G401.6 (cell line): ENCODE measurements around the gene ST6GALNAC4.

Experiments used
- FAIRE-seq: peaks from 2 replicates; lab custom pipeline; 2012; peaks lifted over from hg19 to GRCh38; lab: Jason Lieb, UNC

Gene ST6GALNAC4, protein sequence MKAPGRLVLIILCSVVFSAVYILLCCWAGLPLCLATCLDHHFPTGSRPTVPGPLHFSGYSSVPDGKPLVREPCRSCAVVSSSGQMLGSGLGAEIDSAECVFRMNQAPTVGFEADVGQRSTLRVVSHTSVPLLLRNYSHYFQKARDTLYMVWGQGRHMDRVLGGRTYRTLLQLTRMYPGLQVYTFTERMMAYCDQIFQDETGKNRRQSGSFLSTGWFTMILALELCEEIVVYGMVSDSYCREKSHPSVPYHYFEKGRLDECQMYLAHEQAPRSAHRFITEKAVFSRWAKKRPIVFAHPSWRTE

DNA sequence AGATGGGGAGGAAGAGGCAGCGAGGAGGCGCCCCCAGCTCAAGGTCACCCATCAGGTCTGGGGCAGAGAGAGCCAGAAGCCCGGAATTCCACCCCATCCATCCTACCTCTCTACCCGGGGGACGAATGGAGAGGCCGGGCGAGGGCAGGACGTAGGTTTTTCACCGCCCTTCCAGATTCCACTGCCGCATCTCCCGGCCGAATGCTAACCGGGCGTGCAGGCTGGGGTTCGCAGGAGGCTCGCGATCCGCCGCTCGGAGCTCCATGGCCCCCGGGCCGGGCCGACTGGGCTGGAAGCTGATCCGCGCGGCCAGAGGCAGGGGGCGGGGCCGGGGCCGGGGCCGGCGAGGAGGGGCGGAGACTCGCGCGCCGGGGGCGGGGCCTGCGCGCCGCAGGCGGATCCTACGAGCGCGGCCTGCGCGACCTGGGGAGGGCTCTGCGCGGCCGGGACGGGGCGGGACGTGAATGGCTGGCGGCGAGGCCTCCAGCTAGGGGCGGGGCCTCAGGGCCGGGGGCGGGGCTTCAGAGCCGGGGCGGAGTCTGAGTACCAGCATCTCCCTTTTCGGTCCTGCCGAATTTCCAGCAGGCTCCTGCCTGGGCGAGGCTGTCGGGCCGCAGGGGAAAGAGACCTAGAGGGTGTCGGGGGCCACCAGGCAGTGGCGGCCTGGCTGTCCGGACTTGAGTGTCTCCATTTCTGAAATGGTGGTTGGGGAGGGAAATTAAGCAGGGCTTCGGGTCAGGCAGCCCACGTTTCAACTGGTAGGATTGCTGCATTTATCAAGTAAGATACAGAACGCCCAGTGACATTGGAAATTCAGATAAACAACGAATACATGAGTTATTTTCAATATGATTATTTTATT lies at the start of gene ST6GALNAC4:
Gene ST6GALNAC4, minus strand, starts transcription at position 322 of the 862 bp plus-strand sequence. CDS start 622 bp downstream, outside the sequence.
- no peak for FAIRE-seq

DNA sequence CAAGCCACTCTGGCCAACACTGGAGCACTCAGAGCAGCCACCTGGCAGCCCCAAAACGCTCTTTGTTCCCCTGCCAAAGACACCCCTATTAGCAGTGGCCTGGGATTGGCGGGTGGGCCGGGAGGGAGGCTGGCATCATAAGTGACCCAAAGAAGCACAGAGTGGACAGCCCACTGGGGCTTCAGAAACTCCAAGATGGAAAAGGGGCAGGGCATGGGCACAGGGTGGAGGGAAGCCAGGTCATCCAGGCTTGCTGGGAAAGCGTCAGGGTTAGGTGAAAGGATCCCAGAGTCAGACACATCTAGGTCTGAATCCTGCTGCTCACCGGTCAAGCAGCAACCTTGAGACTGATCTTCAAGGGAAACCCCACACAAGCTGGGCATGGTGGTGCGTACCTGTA lies 49.1 kb upstream of the ST6GALNAC4 start:
- no peak for FAIRE-seq

DNA sequence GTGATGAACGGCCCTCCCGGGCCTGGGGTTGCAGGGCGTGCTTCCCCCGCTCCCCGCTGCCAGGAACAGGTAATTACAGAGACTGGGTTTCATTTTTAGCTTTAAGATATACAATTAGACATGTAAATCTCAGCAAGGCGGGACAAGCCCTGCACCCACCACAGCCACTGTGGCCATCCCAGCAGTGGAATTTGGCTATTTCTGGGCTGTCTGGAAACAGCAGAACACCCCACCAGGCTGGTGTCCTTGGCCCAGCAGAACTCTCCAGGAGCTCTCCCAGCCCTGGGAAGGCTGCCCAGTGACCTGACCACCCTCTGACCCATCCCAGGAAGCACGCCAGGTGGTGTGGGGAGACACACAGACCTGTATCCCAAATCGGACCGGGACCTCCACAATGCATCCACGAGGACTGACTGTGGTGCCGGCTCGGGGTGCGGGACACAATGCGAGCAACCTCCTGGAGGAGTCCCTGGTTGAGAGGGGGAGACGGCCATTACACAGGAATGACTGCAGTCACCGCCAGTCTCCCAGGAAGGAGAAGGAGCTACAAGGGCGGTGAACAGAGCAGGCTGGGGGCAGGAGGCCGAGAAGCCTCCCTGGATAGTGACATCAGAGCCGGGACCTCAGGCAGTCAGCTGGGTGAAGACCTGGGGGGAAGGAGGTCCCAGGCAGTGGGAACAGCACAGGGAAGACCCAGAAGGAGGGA lies 46.7 kb upstream of the ST6GALNAC4 start:
- FAIRE-seq: no peak

DNA sequence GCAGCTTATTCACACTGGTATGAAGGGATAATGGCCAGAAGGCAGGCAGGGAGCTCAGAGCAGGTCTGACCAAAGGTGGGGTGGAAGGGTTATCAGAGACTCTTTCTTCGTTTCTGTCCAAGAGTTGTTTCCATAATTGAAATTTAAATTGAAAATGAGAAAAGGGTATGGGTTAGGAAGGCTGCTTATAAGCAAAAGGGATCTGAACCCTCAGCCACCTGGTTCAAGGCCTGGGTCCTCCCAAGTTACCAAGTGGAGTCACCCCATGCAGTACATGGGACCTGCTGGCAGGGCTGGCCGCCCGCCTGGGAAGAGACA lies 46.2 kb upstream of the ST6GALNAC4 start:
- no peak for FAIRE-seq

DNA sequence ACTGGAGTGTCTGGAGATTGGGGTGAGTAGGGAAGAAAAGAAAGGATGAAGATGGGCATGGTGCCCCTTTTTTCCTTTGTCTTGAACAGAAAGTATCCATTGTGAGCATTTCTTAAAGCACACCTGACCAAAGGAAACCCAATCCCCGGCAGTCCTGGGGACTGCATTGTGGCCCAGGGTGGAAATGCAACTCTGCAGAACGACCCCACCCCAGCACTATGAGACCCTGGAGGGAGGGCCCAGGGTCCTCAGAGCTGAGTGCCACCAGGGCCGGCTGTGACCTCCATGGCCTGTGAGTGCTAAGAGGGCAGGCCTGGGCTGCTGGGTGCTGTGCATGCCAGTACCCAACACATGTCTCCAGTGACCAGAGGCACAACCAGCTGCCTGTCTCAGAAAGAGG lies 45.4 kb upstream of the ST6GALNAC4 start:
- no peak for FAIRE-seq

DNA sequence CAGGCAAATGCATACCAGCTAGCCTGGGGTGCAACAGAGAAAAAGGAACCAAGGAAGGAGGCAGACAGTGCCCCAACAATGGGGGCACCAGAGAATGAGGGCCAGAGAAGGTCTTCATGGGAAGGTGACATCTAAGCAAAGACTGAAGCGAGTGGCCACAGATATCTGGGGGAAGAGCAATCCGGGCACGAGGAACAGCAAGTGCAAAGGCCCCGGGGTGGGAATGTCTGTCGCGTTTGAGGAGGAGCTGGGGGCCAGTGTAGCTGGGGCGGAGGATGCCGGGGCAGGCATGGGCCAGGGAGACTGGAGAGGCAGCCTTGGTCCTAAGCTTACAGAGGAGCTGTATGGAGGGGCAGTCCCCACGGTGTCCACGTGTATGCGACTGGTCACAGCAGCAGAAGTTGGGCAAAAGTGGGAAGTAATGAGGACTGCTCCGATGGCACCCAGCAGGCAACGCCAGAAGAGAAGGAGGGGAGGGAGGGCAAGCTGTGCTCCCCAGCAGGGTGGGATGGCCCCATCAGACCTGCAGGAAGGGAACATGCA lies 44.8 kb upstream of the ST6GALNAC4 start:
- FAIRE-seq: no peak

DNA sequence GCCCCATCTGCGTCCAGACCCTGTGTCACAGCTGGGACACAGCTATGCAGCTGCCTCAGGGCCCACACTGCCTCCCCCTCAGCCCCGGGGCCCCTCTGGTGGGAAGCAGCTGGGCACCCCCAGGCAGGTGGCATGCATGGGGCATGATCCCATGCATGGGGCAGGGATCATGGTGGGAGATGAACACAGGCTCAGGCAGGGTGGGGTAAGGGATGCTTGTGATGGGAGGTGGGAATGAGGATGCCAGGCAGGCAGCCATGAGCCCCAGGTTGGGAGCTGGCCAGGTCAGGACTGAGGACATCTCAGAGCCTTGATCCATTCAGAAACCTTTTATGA lies 44.3 kb upstream of the ST6GALNAC4 start:
- no peak for FAIRE-seq

DNA sequence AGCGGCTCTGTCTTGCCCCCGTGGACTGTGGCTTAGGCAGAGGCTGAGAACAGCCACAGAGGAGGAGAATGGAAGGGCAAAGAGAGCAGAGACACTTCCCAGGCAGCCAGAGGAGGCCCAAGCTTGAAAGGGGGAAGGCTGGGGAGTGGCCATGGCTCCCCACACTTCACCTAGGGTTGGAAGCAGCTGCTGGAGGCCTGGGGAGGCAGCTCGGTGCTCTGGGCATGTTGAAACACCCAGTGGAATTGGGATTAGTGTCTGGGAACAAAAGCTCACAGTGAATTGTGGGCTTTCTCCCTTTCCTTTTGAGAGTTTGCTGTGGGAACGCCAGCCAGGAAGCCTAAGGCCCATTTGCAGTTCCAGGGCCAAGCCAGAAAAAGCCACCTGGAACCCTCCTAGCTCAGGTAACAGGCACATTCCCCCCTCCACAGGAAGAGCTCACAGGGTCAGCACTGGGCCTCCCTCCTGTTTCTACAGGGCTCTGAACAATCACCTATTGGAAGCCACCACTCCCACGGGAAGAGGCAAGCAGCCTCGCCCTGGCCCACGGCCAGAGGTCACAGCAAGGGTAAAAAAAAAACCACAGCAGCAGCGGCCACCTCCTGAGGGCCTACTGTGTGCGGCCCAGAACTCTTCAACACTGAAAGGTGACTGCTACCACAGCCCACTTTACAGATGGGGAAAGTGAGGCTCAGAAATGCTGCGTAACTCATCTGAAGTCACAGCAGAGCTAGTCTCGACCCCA lies 43.7 kb upstream of the ST6GALNAC4 start:
- FAIRE-seq: no peak

DNA sequence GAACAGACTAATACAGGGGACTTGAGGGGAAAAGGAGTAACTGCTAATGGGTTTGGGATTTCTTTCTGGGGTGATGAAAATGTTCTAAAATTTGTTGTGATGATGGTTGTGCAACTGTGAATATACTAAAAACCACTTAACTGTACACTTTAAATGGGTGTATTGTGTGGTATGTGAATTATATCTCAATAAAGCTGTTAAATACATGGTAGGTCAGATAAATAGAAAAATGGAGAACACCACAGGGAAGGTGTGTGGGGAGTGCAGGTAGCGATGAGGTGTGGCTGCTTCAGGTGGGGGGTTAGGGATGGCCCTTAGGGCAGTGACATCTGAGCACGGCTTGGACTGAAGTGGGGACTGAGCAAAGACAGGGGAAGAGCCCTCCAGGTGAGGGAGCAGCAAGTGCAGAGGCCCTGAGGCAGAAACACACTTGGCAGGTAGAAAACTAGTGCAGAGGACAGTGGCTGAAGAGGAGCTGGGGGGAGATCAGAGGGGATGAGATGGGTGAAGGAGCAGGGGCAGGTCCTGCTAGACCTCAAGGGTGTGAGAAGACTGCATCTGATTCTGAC lies 43.1 kb upstream of the ST6GALNAC4 start:
- no peak for FAIRE-seq

DNA sequence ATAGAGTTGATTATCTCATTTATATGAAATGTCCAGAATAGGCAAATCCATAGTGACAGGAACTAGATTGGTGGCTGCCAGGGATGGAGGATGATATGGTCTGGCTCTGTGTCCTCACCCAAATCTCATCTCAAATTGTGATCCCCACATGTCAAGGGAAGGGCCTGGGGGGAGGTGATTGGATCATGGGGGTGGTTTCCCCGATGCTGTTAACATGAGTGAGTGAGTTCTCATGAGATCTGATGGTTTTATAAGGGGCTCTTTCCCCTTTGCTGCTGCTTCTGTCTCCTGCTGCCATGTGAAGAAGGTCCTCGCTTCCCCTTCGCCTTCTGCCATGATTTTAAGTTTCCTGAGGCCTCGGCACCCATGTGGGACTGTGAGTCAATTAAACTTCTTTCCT lies 42.6 kb upstream of the ST6GALNAC4 start:
- FAIRE-seq: no peak

DNA sequence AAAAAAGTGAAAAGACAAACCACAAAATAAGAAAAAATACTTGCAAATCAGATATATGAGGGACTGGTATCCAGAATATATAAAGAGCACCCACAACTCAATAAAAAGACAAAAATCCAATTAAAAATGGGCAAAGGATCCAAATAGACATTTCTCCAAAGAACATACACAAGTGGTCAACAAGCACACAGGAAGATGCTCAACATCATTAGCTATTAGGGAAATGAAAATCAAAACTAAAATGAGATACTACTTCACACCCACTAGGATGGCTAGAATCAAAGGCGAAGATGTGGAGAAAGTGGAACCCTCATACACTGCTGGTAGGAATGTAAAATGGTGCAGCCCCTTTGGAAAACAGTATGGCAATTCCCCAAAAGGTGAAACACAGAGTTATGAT lies 41.9 kb upstream of the ST6GALNAC4 start:
- no peak for FAIRE-seq

DNA sequence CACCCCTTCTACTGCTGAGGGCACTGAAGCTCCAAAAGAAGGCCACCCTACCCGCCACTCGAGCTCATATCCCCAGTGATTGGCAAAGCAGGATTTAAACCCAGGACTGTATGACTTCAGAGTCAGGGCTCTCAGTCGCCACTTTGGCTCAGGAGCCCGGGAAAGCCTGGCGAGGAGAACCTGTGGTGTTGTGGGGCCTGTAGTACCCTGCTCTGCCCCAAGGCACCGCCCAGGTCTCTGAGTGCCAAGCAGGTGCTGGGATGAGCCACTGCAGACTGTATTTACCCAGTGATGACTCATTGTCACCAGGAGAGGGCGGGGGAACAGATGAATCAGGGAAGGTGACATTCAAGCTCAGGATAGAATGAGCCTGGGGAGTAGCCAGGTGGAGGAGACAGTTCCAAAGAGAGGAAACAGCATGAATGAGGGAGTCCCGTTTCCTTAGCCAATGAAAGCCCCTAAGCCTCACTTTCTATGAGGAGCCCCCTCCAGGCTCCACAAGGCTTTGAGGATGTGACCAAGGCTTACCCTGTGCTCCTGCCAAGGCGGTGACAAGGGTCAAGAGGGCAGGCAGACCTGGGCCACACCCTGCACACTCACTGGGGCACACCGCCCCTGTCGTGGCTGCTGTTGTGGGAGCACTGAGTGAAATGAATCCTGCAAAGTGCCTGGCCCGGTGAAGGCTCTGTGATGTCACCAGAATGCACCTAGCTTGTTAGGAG lies 38.6 kb upstream of the ST6GALNAC4 start:
- FAIRE-seq: no peak

DNA sequence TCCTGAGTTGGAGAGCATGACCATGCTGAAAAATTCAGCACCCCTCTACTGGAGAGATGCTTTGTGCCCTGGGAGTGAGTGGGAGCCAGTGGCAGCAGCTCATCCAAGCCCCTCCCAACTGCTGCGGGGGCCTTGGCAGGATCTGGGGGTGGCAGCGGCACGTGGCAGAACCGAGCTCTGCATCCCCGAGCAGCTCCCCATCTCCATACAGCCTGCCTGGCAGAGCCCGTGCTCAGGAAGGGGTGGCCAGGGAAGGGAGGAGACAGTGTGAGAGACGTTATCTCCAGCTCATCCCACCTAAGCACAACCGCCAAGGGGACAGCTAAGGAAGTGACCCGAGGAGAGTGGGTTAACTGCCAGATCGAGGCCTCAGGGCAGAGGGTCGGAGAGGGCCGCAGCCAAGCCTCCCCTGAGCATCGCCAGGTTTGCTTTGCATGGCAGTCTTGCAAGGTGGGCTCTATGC lies 38.0 kb upstream of the ST6GALNAC4 start:
- no peak for FAIRE-seq

DNA sequence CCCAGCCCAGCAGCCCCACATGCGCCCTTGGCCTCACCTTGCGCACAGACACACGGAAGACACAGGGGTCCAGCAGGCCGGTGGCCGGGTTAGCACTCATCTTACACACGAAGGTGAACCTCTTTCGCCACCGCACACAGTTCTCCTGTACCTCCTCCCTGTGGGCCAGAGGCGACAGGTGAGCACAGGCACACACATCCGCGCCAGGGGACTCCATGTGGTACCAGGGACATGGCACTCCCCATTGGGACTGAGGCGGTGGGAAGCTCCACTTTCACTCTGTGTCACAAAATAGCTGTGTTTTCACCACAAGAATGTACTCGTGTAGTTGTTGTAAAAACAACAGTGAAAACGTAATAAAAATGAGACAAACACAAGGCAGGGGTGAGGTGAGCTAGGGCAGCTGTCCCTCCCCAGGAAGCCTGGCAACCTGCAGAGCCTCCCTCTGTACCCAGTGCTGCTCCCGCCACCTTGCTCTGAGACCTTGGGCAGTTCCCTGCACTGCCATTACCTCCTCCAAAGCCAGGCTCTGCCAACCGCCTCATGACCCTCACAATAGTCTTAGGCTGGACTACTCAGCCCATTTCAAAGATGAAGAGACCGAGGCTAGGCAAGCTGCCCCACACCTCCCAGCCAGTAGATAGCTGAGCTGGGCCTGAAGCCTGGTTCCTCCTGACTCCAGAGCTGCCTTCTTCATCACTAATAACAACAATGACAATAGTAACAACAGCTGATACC lies 37.1 kb upstream of the ST6GALNAC4 start:
- no peak for FAIRE-seq

DNA sequence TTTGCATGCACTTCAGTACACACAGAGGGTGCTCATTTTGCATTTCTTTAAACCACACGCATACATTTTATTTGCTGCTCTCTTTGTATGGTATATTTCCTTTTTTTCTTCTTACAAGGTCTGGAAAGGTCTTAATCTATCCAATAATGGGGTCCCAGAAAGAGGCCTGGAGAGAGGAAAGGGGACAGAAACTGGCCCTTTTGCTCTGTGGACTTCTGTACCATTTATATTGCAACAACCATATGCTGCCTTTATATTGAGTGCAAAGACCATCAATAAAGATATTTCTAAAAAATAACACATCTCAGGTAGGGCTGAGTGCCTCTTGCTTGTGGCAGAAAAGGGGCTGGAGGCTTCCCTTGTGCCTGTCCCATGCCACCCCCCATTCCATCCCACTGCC lies 36.3 kb upstream of the ST6GALNAC4 start:
- no peak for FAIRE-seq

DNA sequence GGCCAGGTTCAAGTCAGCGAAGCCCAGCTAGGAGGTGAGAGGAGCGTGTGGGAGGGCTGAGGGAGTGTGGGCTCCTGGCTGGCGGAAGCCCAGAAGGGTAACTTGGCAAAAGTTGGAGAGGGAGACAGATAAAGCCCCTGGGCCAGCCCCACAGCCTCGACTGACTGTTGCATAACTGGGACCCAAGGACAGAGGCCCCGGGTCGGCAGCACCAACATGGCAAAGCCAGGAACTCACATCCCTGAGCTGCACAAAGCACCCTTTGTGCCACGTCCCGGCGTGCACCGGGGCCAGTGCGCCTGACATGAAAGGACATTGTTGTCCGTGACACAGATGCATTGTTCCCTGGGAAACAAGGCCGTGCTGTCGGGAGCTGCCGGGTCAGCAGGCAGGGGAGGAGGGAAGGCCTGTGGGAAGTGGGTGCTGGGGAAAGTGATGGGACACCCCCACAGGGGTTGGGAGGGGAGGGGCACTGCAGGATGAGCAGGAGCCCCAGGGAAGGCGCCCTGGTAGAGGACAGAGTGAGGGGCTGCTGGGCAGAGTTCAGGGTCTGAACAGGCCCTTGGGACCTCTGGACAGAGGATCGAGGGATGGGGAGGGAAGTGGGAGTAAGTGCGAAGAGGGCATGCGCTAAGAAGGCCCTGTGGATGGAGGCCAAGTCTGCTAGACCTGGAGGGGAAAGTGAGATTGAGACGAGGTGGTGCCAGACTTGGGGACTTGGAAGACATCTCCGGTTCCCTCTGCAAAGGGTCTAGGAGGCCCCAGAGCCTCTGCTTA lies 33.9 kb upstream of the ST6GALNAC4 start:
- no peak for FAIRE-seq

DNA sequence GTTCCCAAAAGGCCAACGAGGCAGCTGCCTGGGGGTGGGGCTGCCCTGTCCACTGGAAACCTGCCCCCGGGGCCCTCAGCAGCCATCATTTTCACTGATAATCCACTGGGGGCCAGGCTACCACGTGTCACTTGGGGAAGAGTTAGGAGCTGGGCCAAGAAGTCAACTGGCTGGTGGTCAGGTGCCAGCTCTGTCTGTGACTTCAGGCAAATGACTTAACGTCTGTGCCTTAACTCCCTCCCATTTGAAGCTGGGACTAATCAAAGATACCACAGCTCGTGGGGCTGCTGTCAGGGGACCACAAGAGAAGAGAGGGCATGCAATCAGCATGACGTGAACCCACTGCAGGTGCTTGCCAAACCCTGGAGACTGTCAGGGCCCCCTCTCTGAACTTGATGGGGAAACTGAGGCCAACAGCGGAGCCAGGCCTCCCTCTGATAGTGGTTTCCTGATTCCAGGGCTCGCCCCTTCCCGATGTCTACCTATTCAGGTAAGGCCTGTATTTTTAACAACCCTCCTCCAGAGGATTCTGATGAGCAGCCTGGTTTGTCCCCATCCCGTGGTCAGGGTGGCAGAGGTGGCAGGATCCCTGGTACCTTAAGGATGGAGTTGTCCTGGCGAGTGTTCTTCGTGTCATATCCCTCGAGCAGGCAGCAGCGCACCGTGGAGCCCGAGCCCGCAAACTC lies 33.1 kb upstream of the ST6GALNAC4 start:
- FAIRE-seq: no peak

DNA sequence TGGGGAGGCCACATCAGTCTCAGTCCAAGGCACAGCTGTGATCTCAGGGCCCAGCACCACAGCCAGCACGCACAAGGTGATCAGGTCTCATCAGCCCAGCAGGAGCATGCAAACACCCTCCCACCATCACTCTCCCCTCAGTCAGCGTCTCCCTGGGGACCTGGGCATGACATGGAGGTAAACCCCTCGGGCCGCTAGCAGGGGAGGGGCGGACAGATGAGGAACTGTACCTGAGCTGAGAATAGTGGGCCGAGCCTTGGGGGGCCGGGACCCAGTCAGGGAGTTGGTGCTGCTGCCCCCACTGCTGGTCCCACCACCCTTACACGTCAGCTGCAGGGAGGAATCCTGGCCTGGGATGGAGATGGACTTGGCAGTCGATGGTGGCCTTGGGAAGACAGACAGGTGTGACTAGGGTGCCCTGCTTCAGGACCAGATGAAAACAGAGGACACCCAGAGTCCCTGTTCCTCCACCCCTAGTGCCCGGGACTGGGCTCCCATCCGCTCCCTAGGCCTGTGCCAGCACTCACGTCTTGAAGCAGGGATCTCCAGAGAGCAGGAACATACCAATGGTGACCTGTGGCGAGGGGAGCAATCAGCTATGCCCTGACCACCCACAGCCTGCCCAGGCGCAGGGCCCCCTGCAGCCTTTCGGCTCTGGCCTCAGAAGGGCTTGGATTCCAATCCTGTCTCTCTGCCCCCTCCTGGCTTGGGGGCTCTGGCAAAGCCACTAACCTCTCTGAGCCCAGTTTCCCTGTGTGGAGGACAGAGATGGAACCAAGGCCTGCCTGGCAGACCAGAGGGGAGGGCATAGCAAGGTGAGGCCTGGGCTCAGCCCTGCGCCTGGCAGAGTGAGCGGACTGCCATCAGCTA lies 31.2 kb upstream of the ST6GALNAC4 start:
- FAIRE-seq: no peak
